Endothelial cell of umbilical vein (primary cell): ENCODE measurements around the gene PRKAG2. TPM values are rescaled to one million over a fixed set of nuclear protein-coding genes. Genes with fewer than 3 reads are reported as not detected.

ENCODE experiments used
- BruUV-seq: library from RNA; stranded (reverse); fragments of 400-500 nt; replicated peaks from 2 replicates; lab custom pipeline; 2021; lab: Mats Ljungman, UMichigan
- CTCF ChIA-PET: fragments of 300-600, 350-600 bp; sonication (Branson Sonifier 250); formaldehyde crosslinking; loops from one replicate; lab custom pipeline; 2021; ENCODE audit warnings: antibody characterized with exemption, inconsistent platforms; lab: Charles Lee
- POLR2A ChIA-PET: fragments of 300-600, 350-600 bp; sonication (Branson Sonifier 250); formaldehyde crosslinking; loops from one replicate; lab custom pipeline; 2021; ENCODE audit warnings: antibody characterized with exemption, inconsistent platforms; lab: Charles Lee
- DNase-seq: peaks from one replicate; pipeline ENCODE4 v3.0.0-alpha.2; 2011; ENCODE audit warnings: low read depth, low spot score
- FAIRE-seq: peaks from 2 replicates; lab custom pipeline; 2011; peaks lifted over from hg19 to GRCh38; lab: Jason Lieb, UNC
- H2AFZ ChIP-seq: 2 replicates; pipeline ENCODE4 v1.6.0; 2012; ENCODE audit warnings: low read depth, low read length, control low read depth, inconsistent platforms
- H3K27ac ChIP-seq: 2 replicates; pipeline ENCODE4 v1.5.1; 2011; ENCODE audit warnings: low read depth, mild to moderate bottlenecking, control low read depth, low read length, moderate library complexity; ENCODE audit not compliant: insufficient read depth
- H3K27me3 ChIP-seq, 2 experiments: 2 replicates each; pipeline versions ENCODE4 v1.6.0 to v1.6.1; 2011; ENCODE audit warnings: low read length in 2 of 2, mixed read lengths in 1 of 2; ENCODE audit not compliant: control insufficient read depth in 2 of 2, insufficient read depth in 2 of 2
- H3K36me3 ChIP-seq, 2 experiments: 2 replicates in 1 of 2; 3 replicates in 1 of 2; pipeline ENCODE4 v1.5.1; 2011; ENCODE audit warnings: low read length in 2 of 2, mild to moderate bottlenecking in 1 of 2, moderate library complexity in 1 of 2; ENCODE audit not compliant: control insufficient read depth in 2 of 2, insufficient read depth in 2 of 2; ENCODE audit errors: extremely low read depth in 1 of 2
- H3K4me1 ChIP-seq: 3 replicates; pipeline ENCODE4 v1.5.1; 2011; ENCODE audit warnings: mild to moderate bottlenecking, low read length; ENCODE audit not compliant: control insufficient read depth, insufficient read depth; ENCODE audit errors: extremely low read depth
- H3K4me2 ChIP-seq: 2 replicates; pipeline ENCODE4 v1.6.1; 2011; ENCODE audit warnings: low read length, control low read depth, mixed read lengths; ENCODE audit not compliant: insufficient read depth
- H3K4me3 ChIP-seq, 3 experiments: fragments of 200-600 bp in 1 of 3; sonication (generic), shearing (Covaris generic) in 1 of 3; replicated peaks in 1 of 3; 2 replicates each; pipeline ENCODE4 v1.5.1; 2011 to 2016; ENCODE audit warnings: control low read depth in 3 of 3, low read length in 3 of 3, mild to moderate bottlenecking in 2 of 3, inconsistent platforms in 1 of 3, low read depth in 1 of 3, moderate library complexity in 1 of 3; ENCODE audit not compliant: insufficient read depth in 1 of 3
- H3K79me2 ChIP-seq: 2 replicates; pipeline ENCODE4 v1.6.0; 2012; ENCODE audit warnings: low read length, inconsistent platforms; ENCODE audit not compliant: control insufficient read depth, insufficient read depth
- H3K9ac ChIP-seq: replicated peaks from 2 replicates; pipeline ENCODE3; 2011; ENCODE audit warnings: low read length, control low read depth; ENCODE audit not compliant: insufficient read depth; ENCODE audit errors: extremely low read depth
- H3K9me1 ChIP-seq: replicated peaks from 3 replicates; pipeline ENCODE4 v1.6.0; 2011; ENCODE audit warnings: mild to moderate bottlenecking, low read length; ENCODE audit not compliant: control insufficient read depth, insufficient read depth; ENCODE audit errors: extremely low read depth
- H3K9me3 ChIP-seq: replicated peaks from 2 replicates; pipeline ENCODE4 v1.5.1; 2012; ENCODE audit warnings: low read length, inconsistent platforms; ENCODE audit not compliant: control insufficient read depth, insufficient read depth
- H4K20me1 ChIP-seq: replicated peaks from 2 replicates; pipeline ENCODE3; 2011; ENCODE audit warnings: mild to moderate bottlenecking, low read length; ENCODE audit not compliant: control insufficient read depth, insufficient read depth; ENCODE audit errors: extremely low read depth
- EZH2 ChIP-seq: IDR thresholded peaks from 2 replicates; pipeline ENCODE4 v1.6.1; 2012; ENCODE audit warnings: borderline replicate concordance, low read depth, mild to moderate bottlenecking, moderate library complexity, low read length, inconsistent platforms; ENCODE audit not compliant: severe bottlenecking
- FOS ChIP-seq: IDR thresholded peaks from 2 replicates; pipeline ENCODE4 v1.6.1; 2011; ENCODE audit warnings: mild to moderate bottlenecking, low read length, moderate library complexity, borderline replicate concordance; ENCODE audit not compliant: insufficient read depth
- GATA2 ChIP-seq: IDR thresholded peaks from 2 replicates; pipeline ENCODE4 v1.7.0; 2011; ENCODE audit warnings: low read depth, mild to moderate bottlenecking, moderate library complexity, mixed read lengths, low read length; ENCODE audit not compliant: insufficient read length, insufficient read depth
- JUN ChIP-seq: IDR thresholded peaks from 2 replicates; pipeline ENCODE4 v1.6.1; 2011; ENCODE audit warnings: borderline replicate concordance, low read depth; ENCODE audit not compliant: insufficient read length, insufficient read depth
- MAX ChIP-seq: IDR thresholded peaks from 2 replicates; pipeline ENCODE4 v1.6.1; 2011; ENCODE audit not compliant: insufficient read depth, insufficient read length
- MYC ChIP-seq: IDR thresholded peaks from one replicate; pipeline ENCODE4 v1.6.1; 2011; ENCODE audit warnings: mild to moderate bottlenecking, low read depth, low read length
- POLR2A ChIP-seq: IDR thresholded peaks from 2 replicates; pipeline ENCODE4 v1.6.1; 2012; ENCODE audit warnings: low read depth, mild to moderate bottlenecking, control low read depth, low read length
- POLR2AphosphoS5 ChIP-seq: IDR thresholded peaks from 2 replicates; pipeline ENCODE4 v1.6.1; 2012; ENCODE audit warnings: low read depth, mild to moderate bottlenecking, control low read depth, low read length, moderate library complexity; ENCODE audit not compliant: insufficient read depth
- dilution Hi-C: fragments of 300-500 bp; cut with MboI; formaldehyde crosslinking; loops from one replicate; pipeline ENCODE4 v1.15.0; 2019; ENCODE audit warnings: low sequenced_read_pairs; ENCODE audit not compliant: extremely low pct_ligation_motif_present
- intact Hi-C: fragments of 100-400 bp; cut with micrococcal nuclease; formaldehyde crosslinking; loops from one replicate; pipeline ENCODE4 v1.10.0; 2022
- polyA plus RNA-seq, 4 experiments: library from polyadenylated mRNA; depleted of rRNA in 3 of 4; stranded (reverse) in 3 of 4; unstranded in 1 of 4; fragments of >200 nt; gene quantifications; 2 replicates each; pipeline versions ENCODE4 v1.2.1 to v1.2.3, GENCODE V29; 2011 to 2012; ENCODE audit warnings: missing spikeins in 1 of 4
- total RNA-seq: library from RNA; stranded (reverse); gene quantifications from 2 replicates; pipeline ENCODE4 v1.2.3, GENCODE V29; 2021
- TF ChIP-seq, protein P1 (sequence below), 2 donors: IDR thresholded peaks; 1 replicate in 1 of 2; 2 replicates in 1 of 2; pipeline ENCODE4 v1.5.1; 2011; ENCODE audit warnings: low read length in 2 of 2, mild to moderate bottlenecking in 2 of 2, moderate library complexity in 2 of 2, control low read depth in 1 of 2, inconsistent platforms in 1 of 2, low read depth in 1 of 2; ENCODE audit not compliant: insufficient read depth in 1 of 2; ENCODE audit errors: extremely low read depth in 1 of 2

Gene PRKAG2
- total and polyA plus RNA-seq, 2 donors (not counting 3 experiments of a cell fraction or from before 2014, with no cell fraction given), result 19.3 to 51.5 TPM

- DNase-seq (no peak), FAIRE-seq (no peak)
- Histone ChIP-seq H3K4me3 (no peak overlapping the region), H3K9me1 (no peaks in the 10 kb centered on the region), H3K27ac (no peak overlapping the region), H3K9ac (no peak overlapping the region), H3K79me2 (no peaks in the 10 kb centered on the region), H3K27me3 (peaks cover 6 to 14% of the 10 kb centered on the region in 2 experiments), H3K4me2 (no peak overlapping the region), H2AFZ (no peak overlapping the region), H4K20me1 (no peaks in the 10 kb centered on the region), H3K9me3 (no peaks in the 10 kb centered on the region), H3K4me1 (peaks cover 4% of the 10 kb centered on the region), H3K36me3 (no peaks in the 10 kb centered on the region)
- dilution Hi-C loops (no loop called here), intact Hi-C loops (no loop called here)
- CTCF ChIA-PET, result interaction anchor here (1.5 kb wide), 1 partner anchor 9 kb away, joined by 3 read pairs; no protein-coding TSS in a partner anchor
- TF ChIP-seq POLR2A, result no peak
- TF ChIP-seq FOS, result no peak
- TF ChIP-seq EZH2, result no peak
- no peak for TF ChIP-seq JUN
- TF ChIP-seq MYC, result no peak
- TF ChIP-seq GATA2, result no peak
- no peak for TF ChIP-seq MAX
- no peak for TF ChIP-seq POLR2AphosphoS5
- TF ChIP-seq, protein P1, sequence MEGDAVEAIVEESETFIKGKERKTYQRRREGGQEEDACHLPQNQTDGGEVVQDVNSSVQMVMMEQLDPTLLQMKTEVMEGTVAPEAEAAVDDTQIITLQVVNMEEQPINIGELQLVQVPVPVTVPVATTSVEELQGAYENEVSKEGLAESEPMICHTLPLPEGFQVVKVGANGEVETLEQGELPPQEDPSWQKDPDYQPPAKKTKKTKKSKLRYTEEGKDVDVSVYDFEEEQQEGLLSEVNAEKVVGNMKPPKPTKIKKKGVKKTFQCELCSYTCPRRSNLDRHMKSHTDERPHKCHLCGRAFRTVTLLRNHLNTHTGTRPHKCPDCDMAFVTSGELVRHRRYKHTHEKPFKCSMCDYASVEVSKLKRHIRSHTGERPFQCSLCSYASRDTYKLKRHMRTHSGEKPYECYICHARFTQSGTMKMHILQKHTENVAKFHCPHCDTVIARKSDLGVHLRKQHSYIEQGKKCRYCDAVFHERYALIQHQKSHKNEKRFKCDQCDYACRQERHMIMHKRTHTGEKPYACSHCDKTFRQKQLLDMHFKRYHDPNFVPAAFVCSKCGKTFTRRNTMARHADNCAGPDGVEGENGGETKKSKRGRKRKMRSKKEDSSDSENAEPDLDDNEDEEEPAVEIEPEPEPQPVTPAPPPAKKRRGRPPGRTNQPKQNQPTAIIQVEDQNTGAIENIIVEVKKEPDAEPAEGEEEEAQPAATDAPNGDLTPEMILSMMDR (IDR thresholded peaks at IDR 0.05; ENCODE audit: extremely low read depth in 1 of 2, insufficient read depth in 1 of 2, low read depth in 1 of 2, low read length in 2 of 2), result no peak
- POLR2A ChIA-PET, result no interaction called here
- no TSS peak for BruUV-seq
Measured at GRCh38 chr7:151786241-151786640, 90.7 kb downstream of the PRKAG2 start.
